HG02973 (cell line): ENCODE results near the gene ZNF582.
A peak's percentile ranks its signal among the peaks of the same experiment; 100 is the strongest.

ENCODE experiments used
- ATAC-seq: cut with Tn5 transposase; IDR thresholded peaks from one replicate; pipeline ENCODE4 v1.9.1; 2021; ENCODE audit warnings: moderate library complexity; ENCODE audit not compliant: unreplicated experiment

The ZNF582 gene

DNA sequence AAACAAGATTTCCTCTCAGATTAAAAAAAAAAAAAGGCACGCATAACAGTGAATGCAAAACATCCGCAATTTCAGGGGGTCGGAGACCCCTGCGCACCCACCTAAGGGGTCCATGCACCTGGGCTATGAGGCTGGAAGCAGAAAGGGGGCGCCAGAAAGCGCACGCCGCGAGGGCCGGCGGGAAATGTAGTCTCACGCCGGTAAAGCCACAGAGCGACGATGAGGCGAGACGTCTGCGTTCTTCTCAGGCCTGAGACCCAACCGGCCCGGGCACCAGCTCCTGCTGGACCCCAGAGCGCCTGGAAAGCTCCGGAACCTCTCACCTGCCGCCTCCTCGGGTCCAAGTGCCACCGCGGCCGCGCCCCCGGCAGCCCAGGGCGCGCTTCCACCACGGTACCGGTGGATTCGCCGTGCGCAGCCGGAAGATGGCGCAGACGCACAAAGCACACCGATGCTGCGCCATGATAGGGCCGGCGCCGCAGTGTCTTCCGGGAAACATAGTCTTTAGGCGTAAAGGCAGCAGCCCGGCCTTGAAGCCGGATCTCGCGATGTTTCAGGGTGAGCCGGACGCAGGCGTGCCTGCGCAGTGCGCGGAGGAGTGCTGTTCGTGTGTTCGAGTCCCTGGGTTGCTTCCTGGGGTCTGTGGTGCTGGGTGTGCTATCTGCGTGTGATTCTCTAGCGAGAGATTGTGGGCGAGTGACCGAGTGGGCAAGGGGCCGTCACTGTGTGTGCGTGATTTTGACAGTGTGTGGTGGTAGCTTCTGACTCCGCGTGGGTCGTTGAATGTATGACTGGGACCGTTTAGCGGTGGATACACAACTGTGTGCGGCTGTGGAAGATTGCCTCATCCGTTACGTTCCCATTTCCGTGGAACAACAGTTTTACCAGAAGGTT is at the start of gene ZNF582:
ZNF582 (minus strand) TSS at position 416 of the 894 bp plus-strand sequence. CDS start 1,782 bp downstream, outside the sequence.
- ATAC-seq, result peak; percentile 86

DNA sequence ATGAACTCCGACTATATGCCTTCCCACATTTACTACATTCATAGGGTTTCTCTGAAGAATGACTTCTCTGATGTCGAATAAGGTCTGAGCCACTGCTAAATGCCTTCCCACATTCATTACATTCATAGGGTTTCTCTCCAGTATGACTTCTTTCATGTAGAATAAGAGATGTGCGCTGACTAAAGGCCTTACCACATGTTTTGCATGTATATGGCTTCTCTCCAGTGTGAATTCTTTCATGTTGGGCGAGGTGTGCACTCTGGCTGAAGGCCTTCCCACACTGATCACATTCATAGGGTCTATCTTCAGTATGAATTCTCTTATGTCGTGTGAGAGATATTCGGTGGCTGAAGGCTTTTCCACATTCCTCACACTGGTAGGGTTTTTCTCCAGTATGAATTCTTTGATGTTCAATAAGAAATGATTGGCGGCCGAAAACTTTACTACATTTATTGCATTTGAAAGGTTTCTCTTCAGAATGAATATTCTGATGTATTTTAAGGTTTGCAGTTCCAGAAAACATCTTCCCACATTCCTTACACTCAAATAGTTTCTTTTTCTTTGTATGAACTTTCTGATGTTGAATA is 48.0 kb upstream of the ZNF582 start:
- ATAC-seq, result no peak

DNA sequence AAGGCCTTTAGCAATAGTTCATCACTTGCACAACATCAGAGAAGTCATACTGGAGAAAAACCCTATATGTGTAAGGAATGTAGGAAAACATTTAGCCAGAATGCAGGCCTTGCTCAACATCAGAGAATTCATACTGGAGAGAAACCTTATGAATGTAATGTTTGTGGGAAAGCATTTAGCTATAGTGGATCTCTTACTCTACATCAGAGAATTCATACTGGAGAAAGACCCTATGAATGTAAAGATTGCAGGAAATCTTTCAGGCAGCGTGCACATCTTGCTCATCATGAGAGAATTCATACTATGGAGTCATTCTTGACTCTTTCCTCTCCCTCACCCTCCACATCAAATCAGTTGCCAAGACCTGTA is 30.6 kb upstream of the ZNF582 start:
- no peak for ATAC-seq

DNA sequence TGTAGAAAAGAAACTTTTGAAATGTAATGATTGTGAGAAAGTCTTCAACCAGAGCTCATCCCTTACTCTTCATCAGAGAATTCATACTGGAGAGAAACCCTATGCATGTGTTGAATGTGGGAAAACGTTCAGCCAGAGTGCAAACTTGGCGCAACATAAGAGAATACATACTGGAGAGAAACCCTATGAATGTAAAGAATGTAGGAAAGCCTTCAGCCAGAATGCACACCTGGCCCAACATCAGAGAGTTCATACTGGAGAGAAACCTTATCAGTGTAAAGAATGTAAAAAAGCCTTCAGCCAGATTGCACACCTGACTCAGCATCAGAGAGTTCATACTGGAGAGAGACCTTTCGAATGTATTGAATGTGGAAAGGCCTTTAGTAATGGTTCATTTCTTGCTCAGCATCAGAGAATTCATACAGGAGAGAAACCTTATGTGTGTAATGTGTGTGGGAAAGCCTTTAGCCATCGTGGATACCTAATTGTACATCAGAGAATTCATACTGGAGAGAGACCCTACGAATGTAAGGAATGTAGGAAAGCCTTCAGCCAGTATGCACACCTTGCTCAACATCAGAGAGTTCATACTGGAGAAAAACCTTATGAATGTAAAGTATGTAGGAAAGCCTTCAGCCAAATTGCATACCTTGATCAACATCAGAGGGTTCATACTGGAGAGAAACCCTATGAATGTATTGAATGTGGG is 30.1 kb upstream of the ZNF582 start:
- ATAC-seq, result no peak

DNA sequence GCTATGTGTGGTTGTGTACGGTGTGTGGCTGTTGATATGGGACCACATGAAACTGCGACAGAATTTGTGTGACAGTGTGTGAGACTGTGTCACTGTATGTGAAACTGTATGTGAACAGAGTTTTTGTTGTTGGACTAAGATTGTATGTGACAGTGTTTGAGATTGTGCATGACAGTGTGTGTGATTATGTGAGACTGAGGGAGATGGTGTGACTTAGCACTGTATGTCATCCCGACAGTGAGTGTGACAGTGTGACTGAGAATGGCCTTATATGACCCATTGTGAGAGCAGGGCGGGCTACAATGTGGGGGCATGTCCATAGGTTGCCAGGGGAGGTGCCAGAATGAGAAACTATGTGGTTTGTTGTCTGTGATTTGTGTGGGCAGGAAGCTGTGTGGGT is 11.7 kb upstream of the ZNF582 start:
- no peak for ATAC-seq

DNA sequence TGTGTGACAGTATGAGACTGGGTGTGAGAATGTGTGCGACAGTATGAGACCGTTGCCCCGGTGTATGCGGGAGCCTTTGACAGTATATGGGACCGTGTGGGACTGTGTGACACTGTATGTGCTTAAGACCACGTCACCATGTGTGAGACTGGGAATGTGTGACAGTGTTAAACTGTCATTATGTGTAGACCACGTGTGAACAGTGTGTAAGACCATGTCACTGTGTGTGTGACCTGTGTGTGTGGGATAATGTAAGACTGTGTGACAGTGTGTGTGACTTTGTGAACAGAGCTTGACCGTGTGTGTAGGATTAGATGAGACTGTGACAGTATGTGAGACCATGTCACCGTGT is 11.3 kb upstream of the ZNF582 start:
- no peak for ATAC-seq

DNA sequence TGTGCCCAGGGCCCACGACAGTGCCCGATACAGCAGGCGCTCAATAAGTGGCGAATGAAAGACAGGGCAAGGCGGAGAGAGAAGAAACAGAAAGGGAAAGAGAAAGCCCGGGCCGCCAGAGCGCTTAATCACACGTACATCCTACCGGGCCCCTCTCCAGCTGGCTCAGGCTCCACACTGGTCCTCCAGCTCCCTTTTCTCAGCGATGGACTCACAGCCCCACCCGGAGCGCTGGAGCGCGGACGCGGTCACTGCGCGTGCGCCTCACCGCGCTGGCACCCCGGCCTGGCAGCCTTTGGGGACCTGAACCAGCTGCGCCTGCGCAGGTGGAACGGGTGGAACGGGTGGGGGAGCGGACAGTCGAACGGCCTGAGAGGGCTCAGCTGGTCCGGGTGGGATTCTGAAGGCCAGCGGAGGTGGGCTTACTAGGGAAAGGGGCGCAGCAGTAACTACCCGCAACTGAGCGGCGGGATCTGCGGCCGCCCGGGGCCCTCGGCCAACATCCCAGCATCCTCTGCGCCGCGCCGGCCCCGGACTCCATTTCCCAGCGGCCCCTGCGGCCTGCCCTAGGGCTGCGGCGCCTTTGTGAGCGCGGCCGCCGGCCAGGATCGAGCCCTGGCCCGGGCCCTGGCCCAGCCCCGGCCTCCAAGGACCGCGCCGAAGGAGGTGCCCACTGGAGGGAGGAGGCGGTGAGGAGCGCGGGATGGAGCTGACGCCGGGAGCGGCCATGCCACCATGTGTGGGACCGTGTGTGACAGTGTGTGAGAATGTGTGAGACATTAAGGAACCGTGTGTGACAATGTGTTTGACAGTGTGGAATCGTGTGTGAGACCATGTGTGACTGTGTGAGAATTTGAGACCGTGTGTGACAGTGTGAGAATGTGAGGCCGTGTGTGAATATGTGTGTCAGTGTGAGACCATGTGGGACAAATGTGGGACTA is 10.7 kb upstream of the ZNF582 start, which contains the start of gene ZNF583:
ZNF583 (plus strand) TSS at position 569 of the 941 bp plus-strand sequence. CDS start 2,783 bp downstream, outside the sequence.
- ATAC-seq, result peak; percentile 73

DNA sequence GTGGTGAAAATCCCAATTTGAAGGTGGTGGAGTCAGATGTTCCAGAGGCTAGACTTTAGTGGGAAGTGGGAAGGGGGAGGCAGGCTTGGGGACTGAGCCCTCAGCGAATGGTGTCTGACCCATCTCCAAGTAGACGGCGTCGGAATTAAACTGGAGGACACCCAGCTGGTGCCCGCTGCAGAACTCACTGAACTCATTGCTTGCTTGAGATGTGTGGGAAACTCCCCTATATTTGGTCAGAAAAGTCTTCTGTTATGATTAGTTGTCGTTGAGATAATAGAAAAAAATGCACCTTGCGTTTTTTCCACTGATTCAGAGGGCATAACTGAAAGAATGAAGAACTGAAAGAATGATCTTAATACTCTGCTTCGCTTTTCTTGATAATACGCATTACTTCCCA is 9.9 kb upstream of the ZNF582 start:
- no peak for ATAC-seq

DNA sequence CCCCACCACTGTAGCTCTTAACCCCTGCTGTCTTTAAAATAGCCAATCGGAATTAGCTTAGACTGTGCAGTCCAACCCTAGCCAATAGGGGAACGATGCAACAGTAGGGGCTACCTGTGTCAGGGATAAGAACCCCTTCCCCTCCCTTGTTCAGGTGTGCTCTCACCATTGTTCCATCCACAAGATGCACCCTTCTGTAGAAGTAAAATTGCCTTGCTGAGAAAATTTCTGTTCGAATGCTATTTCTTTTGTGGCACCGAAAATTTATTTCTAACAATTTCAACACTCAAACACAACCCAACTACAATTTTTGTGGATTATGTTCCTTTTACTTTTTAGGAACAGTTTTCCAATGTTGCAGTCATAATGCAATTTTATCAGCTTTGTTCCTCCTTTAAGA is 7.2 kb upstream of the ZNF582 start:
- ATAC-seq, result no peak

DNA sequence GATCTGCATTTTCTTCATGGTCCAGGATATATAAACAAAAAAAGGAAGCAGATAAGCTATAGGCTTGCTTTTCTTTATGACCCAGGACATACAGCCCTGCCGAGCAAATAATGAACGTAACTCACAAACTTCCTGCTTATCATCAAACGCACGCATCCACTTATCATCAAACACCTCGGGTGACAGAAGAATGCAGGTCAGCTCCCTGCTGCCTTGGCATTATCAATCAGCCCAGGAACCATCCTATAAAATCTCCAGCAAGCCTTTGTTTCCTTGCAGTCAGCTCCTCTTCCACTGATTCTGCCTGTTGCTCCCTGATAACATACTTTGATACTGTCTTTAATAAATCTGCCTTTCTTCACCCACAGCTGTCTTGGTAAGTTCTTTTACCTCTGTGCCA is 5.5 kb upstream of the ZNF582 start:
- no peak for ATAC-seq

DNA sequence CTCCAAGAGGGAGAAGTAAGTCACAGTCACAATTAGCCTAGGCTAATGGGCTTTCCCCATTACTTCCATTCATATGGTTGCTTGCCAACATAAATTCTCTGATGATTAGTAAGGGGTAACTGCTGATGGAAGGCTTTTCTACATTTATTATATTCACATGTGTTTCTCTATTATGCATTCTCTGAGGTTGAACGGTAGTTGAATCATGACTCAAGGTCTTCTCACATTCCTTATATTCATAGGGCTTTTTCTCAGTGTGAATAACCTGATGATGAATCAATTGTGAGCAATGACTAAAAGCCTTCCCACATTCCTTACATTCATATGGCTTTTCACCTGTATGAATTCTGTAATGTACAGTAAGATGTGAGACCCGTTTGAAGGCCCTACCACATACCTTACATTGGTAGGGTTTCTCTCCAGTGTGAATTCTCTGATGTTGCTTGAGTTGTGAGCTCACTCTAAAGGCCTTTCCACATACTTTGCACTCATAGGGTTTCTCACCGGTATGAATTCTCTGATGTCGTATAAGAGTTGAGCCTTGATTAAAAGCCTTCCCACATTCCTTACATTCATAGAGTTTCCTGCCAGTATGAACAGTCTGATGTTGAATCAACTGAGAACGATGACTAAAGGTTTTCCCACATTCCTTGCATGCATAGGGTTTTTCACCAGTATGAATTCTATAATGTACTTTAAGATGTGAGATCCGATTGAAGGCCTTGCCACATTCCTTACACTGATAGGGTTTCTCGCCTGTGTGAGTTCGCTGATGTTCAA is 9.3 kb downstream of the ZNF582 start:
- no peak for ATAC-seq

DNA sequence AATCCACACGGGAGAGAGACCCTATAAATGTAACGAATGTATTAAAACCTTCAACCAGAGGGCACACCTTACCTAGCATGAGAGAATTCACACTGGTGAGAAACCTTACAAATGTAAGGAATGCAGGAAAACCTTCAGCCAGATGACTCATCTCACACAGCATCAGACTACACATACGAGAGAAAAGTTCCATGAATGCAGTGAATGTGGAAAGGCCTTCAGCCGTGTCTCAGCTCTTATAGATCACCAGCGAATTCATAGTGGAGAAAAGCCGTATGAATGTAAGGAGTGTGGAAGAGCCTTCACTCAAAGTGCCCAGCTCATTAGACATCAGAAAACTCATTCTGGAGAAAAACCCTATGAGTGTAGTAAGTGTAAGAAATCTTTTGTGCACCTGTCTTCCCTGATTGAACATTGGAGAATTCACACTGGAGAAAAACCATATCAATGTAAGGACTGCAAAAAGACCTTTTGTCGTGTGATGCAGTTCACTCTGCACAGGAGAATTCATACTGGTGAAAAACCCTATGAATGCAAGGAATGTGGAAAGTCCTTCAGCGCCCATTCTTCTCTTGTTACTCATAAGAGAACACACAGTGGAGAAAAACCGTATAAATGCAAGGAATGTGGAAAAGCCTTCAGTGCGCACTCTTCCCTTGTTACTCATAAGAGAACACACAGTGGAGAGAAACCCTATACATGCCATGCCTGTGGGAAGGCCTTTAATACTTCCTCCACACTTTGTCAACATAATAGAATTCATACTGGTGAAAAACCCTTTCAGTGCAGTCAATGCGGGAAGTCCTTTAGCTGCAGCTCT is 16.0 kb downstream of the ZNF582 start:
- ATAC-seq, result no peak

DNA sequence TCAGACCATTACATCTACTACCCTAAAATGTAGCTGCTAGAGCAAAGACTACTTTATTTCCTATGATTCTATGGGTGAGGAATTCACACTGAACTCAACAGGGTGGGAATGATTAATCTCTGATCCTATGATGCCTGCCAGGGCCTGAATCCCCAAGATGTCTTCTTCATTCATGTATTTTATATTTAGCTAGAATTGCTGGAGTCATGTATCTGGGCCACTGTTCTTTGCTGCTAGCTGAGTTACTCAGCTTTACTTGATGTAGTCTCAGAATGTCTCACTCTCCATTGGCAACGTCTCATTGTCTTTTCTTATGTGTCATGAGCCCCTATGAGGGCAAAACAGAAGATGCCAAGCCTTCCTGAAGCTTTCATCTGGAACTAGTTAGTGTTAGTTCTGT is 21.1 kb downstream of the ZNF582 start:
- no peak for ATAC-seq

DNA sequence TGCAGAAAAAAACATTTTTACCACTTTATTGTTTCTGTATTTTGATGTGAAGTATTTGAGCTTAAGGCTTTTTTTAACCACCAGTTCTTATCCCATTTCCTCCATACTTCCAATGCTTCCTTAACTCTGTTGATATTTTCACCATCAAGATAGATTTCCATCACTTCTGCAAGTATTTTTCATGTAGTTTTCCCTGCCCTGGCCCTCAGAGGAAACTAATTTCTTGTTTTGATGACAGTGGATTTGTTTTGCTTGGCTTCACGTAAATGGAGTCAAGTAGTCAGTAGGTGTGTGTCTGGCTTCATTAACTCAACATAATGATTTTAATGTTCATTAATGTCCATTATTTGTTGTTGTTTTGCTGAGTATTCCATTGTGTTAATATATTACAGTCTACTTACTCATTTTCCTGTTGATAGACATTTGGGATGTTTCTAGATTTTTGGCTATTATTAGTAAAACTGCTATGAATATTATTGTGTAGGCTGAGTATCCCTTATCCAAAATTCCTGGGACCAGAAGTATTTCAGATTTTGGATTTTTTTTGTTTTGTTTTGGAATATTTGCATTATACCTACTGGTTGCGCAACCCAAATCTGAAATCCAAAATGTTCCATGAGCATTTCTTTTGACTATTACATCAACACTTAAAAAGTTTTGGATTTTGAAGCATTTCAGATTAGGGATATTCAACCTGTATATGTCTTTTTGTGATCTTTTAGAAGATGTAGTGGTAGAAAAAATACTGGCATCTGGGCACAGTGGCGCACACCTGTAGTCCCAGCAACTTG is 23.3 kb downstream of the ZNF582 start:
- no peak for ATAC-seq

DNA sequence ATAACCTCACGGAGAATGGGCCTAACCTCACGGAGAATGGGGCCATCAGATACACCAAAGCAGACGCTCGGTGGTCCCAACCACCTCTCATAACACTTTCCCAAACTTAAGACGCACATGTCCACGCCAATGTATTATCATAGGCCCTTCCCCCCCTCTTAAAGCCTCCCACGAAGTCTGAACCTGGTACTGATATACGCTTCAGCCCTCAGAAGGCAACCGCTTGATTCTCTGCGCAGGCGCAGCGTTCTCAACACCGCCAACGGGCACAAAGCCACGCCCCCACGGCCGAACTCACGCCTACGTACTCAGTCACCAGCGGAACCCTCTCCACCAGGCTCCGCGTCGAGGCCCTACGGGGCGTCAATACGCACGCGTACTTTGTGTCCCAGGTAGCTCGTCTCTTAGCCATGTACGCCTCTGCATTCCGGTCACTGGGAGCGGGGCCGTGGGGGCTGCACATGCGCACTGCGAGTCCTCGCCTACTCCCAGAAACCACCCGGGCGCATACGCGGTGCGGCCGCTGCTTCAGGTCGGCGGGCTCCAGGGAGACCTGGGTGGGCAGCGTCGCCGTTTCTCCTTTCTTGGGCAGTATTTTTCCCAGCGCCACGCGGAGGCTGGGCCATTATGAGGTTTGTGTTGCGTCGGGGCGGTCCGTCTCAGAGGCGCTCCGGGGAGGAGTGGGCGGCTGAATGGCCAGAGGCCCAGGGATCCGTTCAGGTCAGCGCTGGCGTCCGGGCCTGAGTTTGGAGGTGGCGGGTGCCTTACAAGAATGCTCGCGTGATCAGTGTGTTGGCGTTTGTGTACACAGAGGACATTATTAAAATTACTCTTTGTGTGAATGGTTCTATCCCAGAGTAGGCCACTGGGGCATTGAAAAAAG is 25.3 kb downstream of the ZNF582 start:
- ATAC-seq, result no peak

DNA sequence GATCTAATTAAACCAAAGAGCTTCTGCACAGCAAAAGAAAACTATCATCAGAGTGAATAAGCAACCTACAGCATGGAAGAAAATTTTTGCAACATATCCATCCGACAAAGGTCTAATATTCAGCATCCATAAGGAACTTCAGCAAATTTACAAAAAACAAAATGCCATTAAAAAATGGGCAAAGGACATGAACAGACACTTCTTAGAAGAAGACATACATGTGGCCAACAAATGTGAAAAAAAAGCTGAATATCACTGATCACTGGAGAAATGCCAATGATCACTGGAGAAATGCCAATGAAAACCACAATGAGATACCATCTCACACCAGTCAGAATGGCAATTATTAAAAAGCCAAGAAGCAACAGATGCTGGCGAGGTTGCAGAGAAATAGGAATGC is 32.5 kb downstream of the ZNF582 start:
- no peak for ATAC-seq

DNA sequence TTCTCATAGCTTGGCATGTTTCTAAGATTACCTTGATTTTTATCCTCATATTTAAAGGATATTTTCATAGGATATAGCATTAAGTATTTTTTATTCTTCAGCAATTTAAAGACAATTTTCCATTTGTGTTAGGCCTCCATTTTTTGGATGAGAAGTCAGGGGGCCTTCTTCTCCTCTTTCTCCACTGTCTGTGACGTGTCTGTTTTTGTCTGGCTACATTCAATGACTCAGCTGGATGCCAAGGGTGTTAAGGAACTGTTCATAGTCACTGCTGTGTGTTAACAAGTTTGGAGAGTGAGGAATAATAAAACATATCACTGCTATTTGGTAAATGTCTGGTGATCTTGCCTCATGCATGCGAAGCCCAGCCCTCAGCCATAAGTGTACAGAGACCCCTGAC is 36.4 kb downstream of the ZNF582 start:
- no peak for ATAC-seq
